ENCODE measurements around the gene ACTN2.

Gene ACTN2

DNA sequence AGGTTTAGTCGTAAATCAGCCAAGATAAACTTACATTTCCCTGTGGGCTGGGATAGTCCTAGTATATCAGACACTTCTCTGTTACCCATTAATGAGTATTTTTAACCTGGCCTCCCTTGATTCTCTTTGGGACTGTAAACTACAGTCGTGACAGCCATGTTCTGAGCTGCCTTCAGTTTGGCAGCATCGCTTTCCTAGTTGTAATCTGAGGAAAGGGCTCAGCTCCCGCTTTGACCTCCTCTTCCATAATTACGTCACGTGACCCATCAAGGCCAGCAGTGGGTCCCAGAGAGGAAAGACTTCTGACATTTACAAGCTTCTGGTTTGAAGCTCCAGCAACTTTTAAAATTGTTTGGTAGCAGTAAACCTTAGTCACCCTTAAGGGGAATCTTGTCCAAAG lies 74.2 kb downstream of the ACTN2 start:
- H3K4me2 ChIP-seq (ENCODE audit: low read length) = no peak overlapping the region
- no peak overlapping the region for H3K9ac ChIP-seq (ENCODE audit: low read depth, low read length)
- H3K9me3 ChIP-seq (replicated peaks; ENCODE audit: low read length) = no peaks in the 10 kb centered on the region
- no peaks in the 10 kb centered on the region for H3K36me3 ChIP-seq (ENCODE audit: insufficient read depth, low read length)
- no peaks in the 10 kb centered on the region for H3K27me3 ChIP-seq (ENCODE audit: control insufficient read depth, insufficient read depth, low read length)
- no peak overlapping the region for H3K4me3 ChIP-seq (ENCODE audit: low read length)
- no peaks in the 10 kb centered on the region for H3K4me1 ChIP-seq (ENCODE audit: control insufficient read depth, insufficient read depth, low read length)

DNA sequence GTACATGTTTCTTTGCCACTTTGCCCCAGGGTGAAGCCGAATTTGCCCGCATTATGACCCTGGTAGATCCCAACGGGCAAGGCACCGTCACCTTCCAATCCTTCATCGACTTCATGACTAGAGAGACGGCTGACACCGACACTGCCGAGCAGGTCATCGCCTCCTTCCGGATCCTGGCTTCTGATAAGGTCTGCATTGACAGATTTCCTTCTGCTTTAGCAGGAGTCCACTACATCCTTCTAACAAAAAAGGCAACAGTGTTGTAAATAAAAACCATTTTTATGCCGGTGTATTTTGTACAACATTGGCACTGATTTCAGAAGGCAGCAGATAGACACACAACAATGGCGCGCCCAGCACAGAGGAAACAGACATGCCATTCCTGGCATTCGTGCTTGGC lies 74.7 kb downstream of the ACTN2 start:
- Histone ChIP-seq H3K4me3 (ENCODE audit: low read length) (no peak overlapping the region), H3K4me2 (ENCODE audit: low read length) (no peak overlapping the region), H3K27me3 (ENCODE audit: control insufficient read depth, insufficient read depth, low read length) (no peaks in the 10 kb centered on the region), H3K9me3 (replicated peaks; ENCODE audit: low read length) (no peaks in the 10 kb centered on the region), H3K36me3 (ENCODE audit: insufficient read depth, low read length) (no peaks in the 10 kb centered on the region), H3K4me1 (ENCODE audit: control insufficient read depth, insufficient read depth, low read length) (no peaks in the 10 kb centered on the region), H3K9ac (ENCODE audit: low read depth, low read length) (no peak overlapping the region)

DNA sequence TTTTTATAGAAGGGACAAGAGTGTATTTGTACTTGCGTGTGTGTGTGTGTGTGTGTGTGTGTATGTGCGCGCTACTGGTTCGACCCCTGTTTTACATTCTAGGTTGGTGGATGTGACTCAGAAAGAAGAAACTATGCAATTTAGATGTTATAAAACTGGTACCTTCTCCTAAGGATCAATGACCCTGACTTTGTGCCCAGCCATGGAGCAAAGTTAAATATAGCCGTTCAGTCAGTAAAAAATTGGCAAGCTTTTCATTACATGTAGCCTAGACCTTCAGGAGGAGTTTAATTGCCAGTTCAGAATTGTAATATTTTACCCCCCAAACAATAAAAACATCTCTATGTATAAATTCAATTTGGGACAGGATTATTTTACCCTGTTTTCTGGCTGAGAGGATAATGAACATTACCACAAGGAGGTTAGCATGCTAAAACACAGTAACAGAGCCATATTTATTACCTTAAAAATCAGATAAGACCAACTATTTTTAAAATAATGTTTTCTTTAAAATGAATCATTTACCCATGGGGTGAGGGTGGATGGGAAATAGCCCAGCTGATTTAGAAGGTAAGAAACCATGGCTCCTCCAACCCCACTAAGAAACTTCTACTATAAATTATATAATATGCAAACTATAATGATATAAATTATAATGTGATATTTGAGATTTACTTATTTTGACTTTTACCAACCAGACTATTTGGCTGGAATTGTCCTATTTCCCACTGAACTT lies 75.3 kb downstream of the ACTN2 start:
- H3K36me3 ChIP-seq (ENCODE audit: insufficient read depth, low read length) = no peaks in the 10 kb centered on the region
- no peak overlapping the region for H3K9ac ChIP-seq (ENCODE audit: low read depth, low read length)
- H3K4me1 ChIP-seq (ENCODE audit: control insufficient read depth, insufficient read depth, low read length) = no peaks in the 10 kb centered on the region
- no peaks in the 10 kb centered on the region for H3K27me3 ChIP-seq (ENCODE audit: control insufficient read depth, insufficient read depth, low read length)
- no peak overlapping the region for H3K4me3 ChIP-seq (ENCODE audit: low read length)
- H3K4me2 ChIP-seq (ENCODE audit: low read length) = no peak overlapping the region
- H3K9me3 ChIP-seq (replicated peaks; ENCODE audit: low read length) = no peaks in the 10 kb centered on the region

DNA sequence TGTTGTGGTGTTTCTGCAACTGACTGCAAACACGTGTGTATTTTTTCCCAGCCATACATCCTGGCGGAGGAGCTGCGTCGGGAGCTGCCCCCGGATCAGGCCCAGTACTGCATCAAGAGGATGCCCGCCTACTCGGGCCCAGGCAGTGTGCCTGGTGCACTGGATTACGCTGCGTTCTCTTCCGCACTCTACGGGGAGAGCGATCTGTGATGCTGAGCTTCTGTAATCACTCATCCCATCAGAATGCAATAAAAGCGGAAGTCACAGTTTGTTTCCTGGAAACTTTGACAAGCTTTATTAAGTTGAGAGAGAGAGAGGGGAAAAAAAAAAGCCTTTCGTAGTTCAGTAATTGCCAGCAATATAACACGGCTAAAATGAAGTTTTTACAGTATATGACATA lies 76.1 kb downstream of the ACTN2 start:
- no peak overlapping the region for H3K4me2 ChIP-seq (ENCODE audit: low read length)
- H3K27me3 ChIP-seq (ENCODE audit: control insufficient read depth, insufficient read depth, low read length) = no peaks in the 10 kb centered on the region
- no peaks in the 10 kb centered on the region for H3K36me3 ChIP-seq (ENCODE audit: insufficient read depth, low read length)
- no peaks in the 10 kb centered on the region for H3K9me3 ChIP-seq (replicated peaks; ENCODE audit: low read length)
- no peaks in the 10 kb centered on the region for H3K4me1 ChIP-seq (ENCODE audit: control insufficient read depth, insufficient read depth, low read length)
- no peak overlapping the region for H3K4me3 ChIP-seq (ENCODE audit: low read length)
- no peak overlapping the region for H3K9ac ChIP-seq (ENCODE audit: low read depth, low read length)

DNA sequence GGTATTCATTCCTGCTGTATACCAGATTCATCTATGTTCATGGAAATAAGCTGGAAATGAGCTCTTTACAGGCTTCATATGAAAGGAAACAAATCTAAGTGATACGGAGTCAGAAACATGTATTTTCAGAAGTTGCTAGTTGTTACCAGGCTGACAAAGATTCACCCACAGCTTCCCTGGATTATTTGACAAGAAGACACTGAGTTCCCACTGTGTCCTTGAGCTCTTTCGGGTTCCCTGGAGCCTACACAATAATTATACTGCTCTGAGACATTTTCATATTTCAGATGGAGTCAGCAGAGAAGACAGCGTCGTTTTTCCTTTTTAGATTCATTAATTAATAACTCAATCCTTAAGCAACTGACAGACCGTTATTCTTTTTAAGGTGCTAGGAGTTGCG lies 79.5 kb downstream of the ACTN2 start:
- Histone ChIP-seq H3K4me3 (ENCODE audit: low read length) (no peak overlapping the region), H3K9me3 (replicated peaks; ENCODE audit: low read length) (no peaks in the 10 kb centered on the region), H3K4me2 (ENCODE audit: low read length) (no peak overlapping the region), H3K4me1 (ENCODE audit: control insufficient read depth, insufficient read depth, low read length) (no peaks in the 10 kb centered on the region), H3K27me3 (ENCODE audit: control insufficient read depth, insufficient read depth, low read length) (no peaks in the 10 kb centered on the region), H3K9ac (ENCODE audit: low read depth, low read length) (no peak overlapping the region), H3K36me3 (ENCODE audit: insufficient read depth, low read length) (no peaks in the 10 kb centered on the region)

DNA sequence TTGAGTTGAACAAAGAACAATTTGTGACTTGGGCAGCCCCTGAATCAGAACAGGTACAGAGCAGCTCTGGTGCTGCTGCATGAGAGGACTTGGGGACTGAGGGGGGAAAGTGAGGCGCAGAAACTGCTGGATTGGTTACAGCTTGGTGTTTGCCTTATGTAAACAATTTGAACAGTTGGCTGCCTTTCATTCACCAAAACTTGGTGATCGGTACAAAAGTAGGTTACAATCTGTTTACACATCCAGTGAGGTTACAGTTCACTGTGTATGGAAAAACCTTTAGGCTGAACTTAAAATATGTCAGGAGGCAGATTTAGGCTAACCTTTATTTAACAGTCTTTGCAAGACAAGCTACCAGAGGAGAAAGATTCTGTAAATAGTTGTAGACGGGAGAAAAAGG lies 80.2 kb downstream of the ACTN2 start:
- Histone ChIP-seq H3K36me3 (ENCODE audit: insufficient read depth, low read length) (no peaks in the 10 kb centered on the region), H3K4me3 (ENCODE audit: low read length) (no peak overlapping the region), H3K4me1 (ENCODE audit: control insufficient read depth, insufficient read depth, low read length) (no peaks in the 10 kb centered on the region), H3K27me3 (ENCODE audit: control insufficient read depth, insufficient read depth, low read length) (no peaks in the 10 kb centered on the region), H3K4me2 (ENCODE audit: low read length) (no peak overlapping the region), H3K9me3 (replicated peaks; ENCODE audit: low read length) (no peaks in the 10 kb centered on the region), H3K9ac (ENCODE audit: low read depth, low read length) (no peak overlapping the region)

DNA sequence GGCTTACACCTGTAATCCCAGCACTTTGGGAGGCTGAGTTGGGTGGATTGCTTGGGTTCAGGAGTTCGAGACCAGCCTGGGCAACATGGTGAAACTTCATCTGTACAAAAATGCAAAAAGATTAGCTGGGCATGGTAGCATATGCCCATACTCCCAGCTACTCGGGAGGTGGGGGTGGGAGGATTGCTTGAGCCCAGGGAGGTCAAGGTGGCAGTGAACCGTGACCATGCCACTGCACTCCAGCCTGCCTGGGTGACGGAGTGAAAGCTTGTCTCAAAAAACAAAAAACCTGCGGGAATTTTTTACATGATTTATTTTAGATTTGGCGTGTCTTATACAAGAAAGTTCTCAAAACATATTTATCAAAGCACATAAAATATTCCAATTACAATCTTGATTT lies 81.0 kb downstream of the ACTN2 start:
- H3K9ac ChIP-seq (ENCODE audit: low read depth, low read length) = no peak overlapping the region
- no peaks in the 10 kb centered on the region for H3K27me3 ChIP-seq (ENCODE audit: control insufficient read depth, insufficient read depth, low read length)
- H3K4me2 ChIP-seq (ENCODE audit: low read length) = no peak overlapping the region
- H3K4me3 ChIP-seq (ENCODE audit: low read length) = no peak overlapping the region
- no peaks in the 10 kb centered on the region for H3K4me1 ChIP-seq (ENCODE audit: control insufficient read depth, insufficient read depth, low read length)
- H3K36me3 ChIP-seq (ENCODE audit: insufficient read depth, low read length) = no peaks in the 10 kb centered on the region
- H3K9me3 ChIP-seq (replicated peaks; ENCODE audit: low read length) = no peaks in the 10 kb centered on the region

DNA sequence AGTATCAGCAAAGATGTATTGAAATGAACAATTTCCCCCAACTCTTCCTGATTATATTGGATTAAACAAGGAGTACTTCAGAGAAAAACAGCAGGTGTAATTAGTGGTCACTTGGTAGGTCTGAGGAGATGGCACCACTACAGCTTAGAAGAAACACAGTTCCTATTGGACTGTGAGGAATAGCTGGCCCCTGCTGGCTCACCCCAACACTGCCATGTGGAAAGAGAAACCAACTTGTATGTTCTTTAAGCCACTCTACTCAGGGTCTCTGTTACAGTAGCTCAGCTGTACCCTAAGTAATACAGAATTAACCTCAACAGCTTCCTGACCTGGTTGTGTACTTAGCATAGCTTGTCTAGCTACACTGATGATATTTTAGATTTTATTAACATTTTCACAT lies 82.3 kb downstream of the ACTN2 start:
- Histone ChIP-seq H3K36me3 (ENCODE audit: insufficient read depth, low read length) (no peaks in the 10 kb centered on the region), H3K4me2 (ENCODE audit: low read length) (no peak overlapping the region), H3K27me3 (ENCODE audit: control insufficient read depth, insufficient read depth, low read length) (no peaks in the 10 kb centered on the region), H3K9ac (ENCODE audit: low read depth, low read length) (no peak overlapping the region), H3K4me3 (ENCODE audit: low read length) (no peak overlapping the region), H3K9me3 (replicated peaks; ENCODE audit: low read length) (no peaks in the 10 kb centered on the region), H3K4me1 (ENCODE audit: control insufficient read depth, insufficient read depth, low read length) (no peaks in the 10 kb centered on the region)

DNA sequence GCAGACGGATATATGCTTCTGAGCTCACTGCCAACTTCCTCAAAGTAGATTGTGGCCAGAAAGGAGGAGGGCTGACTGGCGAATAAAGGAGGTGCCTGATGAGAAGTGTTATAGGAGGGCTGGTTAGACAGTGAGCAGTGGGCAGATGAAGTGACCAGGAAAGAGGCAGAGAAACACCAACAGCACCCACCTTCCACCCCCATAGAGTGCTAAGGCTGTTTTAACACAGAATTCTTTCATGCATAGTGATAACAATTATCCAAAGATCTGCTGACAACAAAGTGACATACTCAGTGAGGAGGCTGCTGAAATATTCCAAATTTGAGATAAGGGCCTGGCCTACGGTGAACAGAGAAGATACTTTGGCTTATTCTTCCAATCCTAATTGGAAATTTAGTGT lies 87.6 kb downstream of the ACTN2 start:
- H3K36me3 ChIP-seq (ENCODE audit: insufficient read depth, low read length) = no peaks in the 10 kb centered on the region
- no peak overlapping the region for H3K9ac ChIP-seq (ENCODE audit: low read depth, low read length)
- no peak overlapping the region for H3K4me3 ChIP-seq (ENCODE audit: low read length)
- H3K4me2 ChIP-seq (ENCODE audit: low read length) = no peak overlapping the region
- no peaks in the 10 kb centered on the region for H3K4me1 ChIP-seq (ENCODE audit: control insufficient read depth, insufficient read depth, low read length)
- H3K27me3 ChIP-seq (ENCODE audit: control insufficient read depth, insufficient read depth, low read length) = no peaks in the 10 kb centered on the region
- no peaks in the 10 kb centered on the region for H3K9me3 ChIP-seq (replicated peaks; ENCODE audit: low read length)

DNA sequence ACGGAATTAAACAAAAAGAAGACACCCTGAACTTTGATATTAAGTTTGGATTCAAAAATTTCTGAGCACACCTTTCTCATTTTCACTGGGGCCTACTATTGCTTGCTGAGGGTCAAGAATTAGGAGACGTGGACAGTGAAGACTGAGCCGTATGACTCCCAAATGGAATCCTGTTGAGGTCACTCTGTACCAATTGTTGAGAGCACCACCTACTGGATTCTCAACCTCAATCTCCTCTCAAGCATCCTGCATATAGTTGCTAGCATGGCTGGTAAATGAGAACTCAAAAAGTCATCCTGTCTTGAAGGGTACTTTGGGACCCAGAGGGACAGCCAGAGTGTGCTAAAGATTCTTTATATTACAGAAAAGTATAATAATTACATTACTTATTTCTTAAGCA lies 88.6 kb downstream of the ACTN2 start:
- H3K27me3 ChIP-seq (ENCODE audit: control insufficient read depth, insufficient read depth, low read length) = no peaks in the 10 kb centered on the region
- H3K4me3 ChIP-seq (ENCODE audit: low read length) = no peak overlapping the region
- H3K9me3 ChIP-seq (replicated peaks; ENCODE audit: low read length) = peaks cover 3% of the 10 kb centered on the region
- H3K4me1 ChIP-seq (ENCODE audit: control insufficient read depth, insufficient read depth, low read length) = no peaks in the 10 kb centered on the region
- H3K9ac ChIP-seq (ENCODE audit: low read depth, low read length) = no peak overlapping the region
- H3K4me2 ChIP-seq (ENCODE audit: low read length) = no peak overlapping the region
- H3K36me3 ChIP-seq (ENCODE audit: insufficient read depth, low read length) = no peaks in the 10 kb centered on the region

DNA sequence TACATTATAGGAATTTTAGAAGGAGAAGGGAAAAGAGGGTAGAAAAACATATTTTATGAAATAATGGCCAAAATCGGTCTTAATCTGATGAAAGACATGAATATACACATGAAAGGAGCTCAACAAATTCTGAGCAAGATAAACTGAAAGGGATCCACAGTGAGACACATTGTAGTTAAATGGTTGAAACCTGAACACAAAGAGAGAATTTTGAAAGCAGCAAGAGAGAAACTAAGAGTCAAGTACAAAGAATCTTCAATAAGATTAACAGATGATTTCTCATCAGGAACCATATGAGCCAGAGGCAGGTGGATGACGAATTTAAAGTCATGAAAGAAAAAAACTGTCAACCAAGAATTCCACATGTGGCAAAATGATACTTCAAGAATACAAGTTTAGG lies 93.0 kb downstream of the ACTN2 start:
- no peaks in the 10 kb centered on the region for H3K36me3 ChIP-seq (ENCODE audit: insufficient read depth, low read length)
- H3K4me1 ChIP-seq (ENCODE audit: control insufficient read depth, insufficient read depth, low read length) = no peaks in the 10 kb centered on the region
- H3K27me3 ChIP-seq (ENCODE audit: control insufficient read depth, insufficient read depth, low read length) = no peaks in the 10 kb centered on the region
- H3K9me3 ChIP-seq (replicated peaks; ENCODE audit: low read length) = peaks cover 3% of the 10 kb centered on the region
- no peak overlapping the region for H3K4me2 ChIP-seq (ENCODE audit: low read length)
- H3K4me3 ChIP-seq (ENCODE audit: low read length) = no peak overlapping the region
- no peak overlapping the region for H3K9ac ChIP-seq (ENCODE audit: low read depth, low read length)

DNA sequence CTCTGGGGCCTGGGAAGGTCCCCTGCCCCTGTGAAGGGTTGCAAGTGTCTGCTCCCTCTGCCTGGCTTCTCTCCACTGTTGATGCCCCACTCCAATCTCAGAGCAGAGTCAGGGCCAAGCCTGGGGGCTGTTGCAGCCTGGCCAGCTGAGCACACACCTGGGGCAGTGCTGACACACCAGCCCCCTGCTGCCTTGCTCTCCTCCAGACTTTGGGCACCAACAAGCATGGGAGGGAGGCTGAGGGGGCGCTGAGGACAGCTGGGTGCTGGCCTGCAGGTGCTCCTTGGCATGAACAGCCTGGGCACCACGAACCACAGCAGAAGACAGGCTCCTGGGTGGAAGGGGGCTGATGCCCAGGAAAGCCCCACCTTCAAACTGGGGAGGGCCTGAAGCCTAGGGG lies 99.2 kb downstream of the ACTN2 start:
- H3K9me3 ChIP-seq (replicated peaks; ENCODE audit: low read length) = no peaks in the 10 kb centered on the region
- no peaks in the 10 kb centered on the region for H3K36me3 ChIP-seq (ENCODE audit: insufficient read depth, low read length)
- no peaks in the 10 kb centered on the region for H3K27me3 ChIP-seq (ENCODE audit: control insufficient read depth, insufficient read depth, low read length)
- H3K9ac ChIP-seq (ENCODE audit: low read depth, low read length) = no peak overlapping the region
- no peak overlapping the region for H3K4me2 ChIP-seq (ENCODE audit: low read length)
- H3K4me3 ChIP-seq (ENCODE audit: low read length) = no peak overlapping the region
- no peaks in the 10 kb centered on the region for H3K4me1 ChIP-seq (ENCODE audit: control insufficient read depth, insufficient read depth, low read length)

All from skeletal muscle satellite cell (primary cell).